ENCODE data around the gene ART1. TPM values are rescaled to one million over a fixed set of nuclear protein-coding genes. Genes with fewer than 3 reads are reported as not detected.

Gene ART1
- total and polyA plus RNA-seq, 2 of the 4 experiments (the other 2 are of a cell fraction) = not detected

DNA sequence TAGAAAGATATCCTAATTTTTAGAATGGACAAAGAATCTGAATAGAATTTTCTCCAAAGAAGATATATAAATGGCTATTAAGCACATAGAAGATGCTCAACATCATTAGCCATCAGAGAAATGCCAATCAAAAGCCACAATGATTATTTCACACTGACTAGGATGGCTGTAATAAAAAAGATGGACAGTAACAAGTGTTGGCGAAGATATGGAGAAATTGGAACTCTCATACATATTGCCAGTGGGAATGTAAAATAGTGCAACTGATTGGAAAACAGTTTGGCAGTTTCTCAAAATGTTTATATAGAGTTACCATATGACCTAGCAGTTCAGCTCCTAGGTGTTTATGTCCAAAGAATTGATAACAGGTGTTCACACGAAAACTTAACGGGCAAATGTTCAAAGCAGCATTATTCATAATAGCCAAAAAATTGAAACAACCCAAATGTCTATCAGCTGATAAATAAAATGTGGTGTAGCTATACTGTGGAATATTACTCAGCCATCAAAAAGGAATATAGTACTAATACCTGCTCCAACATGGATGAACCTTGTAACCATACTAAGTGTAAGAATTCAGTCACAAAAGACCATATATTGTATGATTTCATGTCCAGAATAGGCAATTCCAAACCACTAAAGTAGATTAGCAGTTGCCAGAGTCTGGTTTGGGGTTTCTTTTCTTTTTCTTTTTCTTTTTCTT lies 32.8 kb upstream of the ART1 start:
- Histone ChIP-seq H3K36me3 (ENCODE audit: control insufficient read depth, insufficient read depth, low read length) (no peaks in the 10 kb centered on the region), H3K9me1 (ENCODE audit: insufficient read depth, low read length) (no peaks in the 10 kb centered on the region), H3K27me3 (ENCODE audit: control insufficient read depth, insufficient read depth, low read length) (no peaks in the 10 kb centered on the region; the same call in none of the 2 replicates), H3K23ac (ENCODE audit: low read depth, low read length) (no peak overlapping the region), H3K4me1 (ENCODE audit: control insufficient read depth, insufficient read depth, low read length) (peaks cover 2% of the 10 kb centered on the region; the same call in 1 of the 2 replicates), H3K4ac (ENCODE audit: low read depth, low read length) (no peak overlapping the region), H4K8ac (ENCODE audit: low read depth in 2 of 2, low read length in 2 of 2) (no peak overlapping the region), H3K56ac (ENCODE audit: extremely low read depth, insufficient read depth, low read length) (no peak overlapping the region), H4K20me1 (ENCODE audit: insufficient read depth, low read length) (no peaks in the 10 kb centered on the region), H2BK20ac (ENCODE audit: low read depth, low read length) (no peak overlapping the region), H3K9me3 (ENCODE audit: control insufficient read depth, insufficient read depth, low read length) (no peaks in the 10 kb centered on the region; the same call in 1 of the 2 replicates), H2BK5ac (ENCODE audit: low read depth, low read length, poor library complexity, severe bottlenecking) (no peak overlapping the region), H3K79me1 (ENCODE audit: low read depth in 1 of 2, low read length in 2 of 2) (no peaks in the 10 kb centered on the region), H3K4me3 (ENCODE audit: insufficient read depth, low read depth, low read length) (no peak overlapping the region), H3K9ac (ENCODE audit: low read depth, low read length) (no peak overlapping the region), H3K27ac (ENCODE audit: insufficient read depth, low read length) (no peak overlapping the region), H4K91ac (ENCODE audit: insufficient read depth, low read depth, low read length) (no peak overlapping the region), H3K14ac (replicated peaks; ENCODE audit: low read depth, low read length) (no peak overlapping the region), H3K18ac (ENCODE audit: low read depth, low read length) (no peak overlapping the region), H2BK15ac (ENCODE audit: low read depth, low read length) (no peak overlapping the region), H2AK5ac (ENCODE audit: low read depth, low read length) (no peak overlapping the region), H2AFZ (replicated peaks; ENCODE audit: low read length, poor library complexity) (no peak overlapping the region), H3K4me2 (ENCODE audit: low read depth, low read length) (no peak overlapping the region), H4K5ac (ENCODE audit: low read depth, low read length) (no peak overlapping the region), H2BK120ac (ENCODE audit: low read depth, low read length) (no peak overlapping the region), H2AK9ac (replicated peaks; ENCODE audit: low read depth, low read length, poor library complexity) (no peak overlapping the region)
- dilution Hi-C loops (cut with HindIII; ENCODE audit: low sequenced_read_pairs, unreplicated experiment) (no loop called here), intact Hi-C loops (cut with micrococcal nuclease) (no loop called here), in situ Hi-C loops (cut with MboI; ENCODE audit: low sequenced_read_pairs) (no loop called here)
- ATAC-seq (ENCODE audit: low read depth) (no peak), DNase-seq (no peak)
- BruUV-seq (replicated peaks) = no TSS peak
- CTCF ChIA-PET = interaction anchor here (0.6 kb wide), 1 partner anchor 928 kb away, joined by 3 read pairs; no protein-coding TSS in a partner anchor
- no peak for TF ChIP-seq BHLHE40 (IDR thresholded peaks at IDR 0.05; ENCODE audit: low read depth, low read length)
- no peak for TF ChIP-seq POLR2A (IDR thresholded peaks at IDR 0.05; ENCODE audit: low read depth, low read length)
- no peak for TF ChIP-seq MAFK (IDR thresholded peaks at IDR 0.05; ENCODE audit: low read depth, low read length)
- no peak for TF ChIP-seq RFX5 (IDR thresholded peaks at IDR 0.05; ENCODE audit: low read depth, low read length)
- WGBS, 2 experiments (ENCODE audit: extremely low coverage in 2 of 2, insufficient read length in 1 of 2) = no CpG with 5 or more reads among the region's 3 CpGs
- POLR2A ChIA-PET (ENCODE audit: unreplicated experiment) = no interaction called here

All from IMR-90 (cell line).